ENCODE measurements around the gene SND1. TPM values are rescaled to one million over a fixed set of nuclear protein-coding genes. Genes with fewer than 3 reads are reported as not detected.

Gene SND1
- total and polyA plus RNA-seq, 2 donors (not counting 3 experiments of a cell fraction or from before 2014, with no cell fraction given): 116 to 249 TPM

DNA sequence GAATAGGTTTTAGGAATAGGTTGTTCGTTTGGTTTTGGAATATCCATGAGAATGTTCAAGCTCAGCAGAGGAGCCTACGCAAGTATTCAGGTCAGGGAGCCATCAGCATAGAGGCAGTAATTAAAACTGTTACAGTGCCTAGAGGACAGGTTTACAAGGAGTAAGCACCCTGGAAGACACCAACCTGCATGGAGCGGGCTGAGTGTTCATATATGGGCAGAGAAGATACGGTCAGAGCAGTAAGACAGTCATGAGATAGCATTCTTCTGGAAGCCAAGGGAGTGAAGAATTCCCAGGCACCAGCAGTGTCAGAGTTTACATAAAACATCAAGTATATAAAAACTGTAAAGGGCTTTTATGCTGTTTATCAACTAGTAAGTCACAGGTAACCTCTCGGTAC lies 282.7 kb downstream of the SND1 start:
- intact Hi-C loops (cut with micrococcal nuclease): no loop called here
- Histone ChIP-seq H3K9me3 (replicated peaks; ENCODE audit: control insufficient read depth, insufficient read depth, low read length) (no peaks in the 10 kb centered on the region), H3K9ac (replicated peaks; ENCODE audit: extremely low read depth, insufficient read depth, low read length) (no peak overlapping the region), H4K20me1 (replicated peaks; ENCODE audit: control insufficient read depth, extremely low read depth, insufficient read depth, low read length) (no peaks in the 10 kb centered on the region), H3K4me1 (ENCODE audit: control insufficient read depth, extremely low read depth, insufficient read depth, low read length) (no peaks in the 10 kb centered on the region), H3K4me3 (replicated peaks in 1 of 3; ENCODE audit: insufficient read depth in 1 of 3, low read depth in 1 of 3, low read length in 3 of 3) (no peak overlapping the region), H3K4me2 (ENCODE audit: insufficient read depth, low read length) (no peak overlapping the region), H3K9me1 (replicated peaks; ENCODE audit: control insufficient read depth, extremely low read depth, insufficient read depth, low read length) (no peaks in the 10 kb centered on the region), H3K79me2 (ENCODE audit: control insufficient read depth, insufficient read depth, low read length) (peaks cover 2% of the 10 kb centered on the region), H3K27me3 (ENCODE audit: control insufficient read depth in 2 of 2, insufficient read depth in 2 of 2, low read length in 2 of 2) (no peaks in the 10 kb centered on the region), H2AFZ (ENCODE audit: low read depth, low read length) (no peak overlapping the region), H3K36me3 (ENCODE audit: control insufficient read depth in 2 of 2, extremely low read depth in 1 of 2, insufficient read depth in 2 of 2, low read length in 2 of 2) (peaks cover 0 to under 1% of the 10 kb centered on the region in 2 experiments), H3K27ac (ENCODE audit: insufficient read depth, low read depth, low read length) (no peak overlapping the region)
- CTCF ChIA-PET: no interaction called here
- POLR2A ChIA-PET: no interaction called here
- FAIRE-seq: no peak
- BruUV-seq (replicated peaks): no TSS peak
- TF ChIP-seq EZH2 (IDR thresholded peaks at IDR 0.05; ENCODE audit: borderline replicate concordance, low read depth, low read length, severe bottlenecking) (no peak), GATA2 (IDR thresholded peaks at IDR 0.05; ENCODE audit: insufficient read depth, insufficient read length, low read depth, low read length) (no peak), JUN (IDR thresholded peaks at IDR 0.05; ENCODE audit: borderline replicate concordance, insufficient read depth, insufficient read length, low read depth) (no peak)
- DNase-seq (ENCODE audit: low read depth, low spot score): no peak
- dilution Hi-C loops (cut with MboI; ENCODE audit: extremely low pct_ligation_motif_present, low sequenced_read_pairs): no loop called here

DNA sequence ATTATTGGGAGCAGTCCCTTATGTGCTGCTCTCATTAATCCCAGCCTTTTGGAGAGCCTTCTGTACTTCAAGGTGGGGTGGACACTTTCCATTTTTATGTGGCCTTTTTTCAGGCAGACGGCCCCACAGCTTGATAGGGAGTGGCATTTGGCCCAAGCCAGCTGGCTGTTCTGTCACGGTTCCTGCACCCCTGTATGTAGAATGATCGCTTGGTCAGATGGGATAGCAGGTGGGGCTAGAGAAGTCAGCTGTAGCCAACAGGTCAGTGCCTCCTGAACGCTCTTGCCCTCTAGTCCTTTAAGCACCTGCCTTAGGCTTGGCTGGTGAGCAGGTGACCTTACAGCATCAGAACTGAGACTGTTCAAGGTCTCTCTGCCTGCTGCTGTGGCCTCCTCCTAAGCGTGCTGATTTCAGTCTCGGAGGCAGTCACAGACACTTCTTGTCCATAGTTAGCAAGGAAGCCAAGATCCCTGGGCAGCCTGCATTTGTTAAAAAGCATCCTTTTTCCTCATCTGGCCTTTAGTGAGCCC lies 283.9 kb downstream of the SND1 start:
- TF ChIP-seq JUN (IDR thresholded peaks at IDR 0.05; ENCODE audit: borderline replicate concordance, insufficient read depth, insufficient read length, low read depth) (no peak), GATA2 (IDR thresholded peaks at IDR 0.05; ENCODE audit: insufficient read depth, insufficient read length, low read depth, low read length) (no peak), EZH2 (IDR thresholded peaks at IDR 0.05; ENCODE audit: borderline replicate concordance, low read depth, low read length, severe bottlenecking) (no peak), POLR2AphosphoS5 (IDR thresholded peaks at IDR 0.05; ENCODE audit: insufficient read depth, low read depth, low read length) (no peak), FOS (IDR thresholded peaks at IDR 0.05; ENCODE audit: borderline replicate concordance, insufficient read depth, low read length) (no peak), MYC (IDR thresholded peaks at IDR 0.05; ENCODE audit: low read depth, low read length) (no peak), POLR2A (IDR thresholded peaks at IDR 0.05; ENCODE audit: low read depth, low read length) (no peak)
- TF ChIP-seq, protein P1, sequence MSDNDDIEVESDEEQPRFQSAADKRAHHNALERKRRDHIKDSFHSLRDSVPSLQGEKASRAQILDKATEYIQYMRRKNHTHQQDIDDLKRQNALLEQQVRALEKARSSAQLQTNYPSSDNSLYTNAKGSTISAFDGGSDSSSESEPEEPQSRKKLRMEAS (IDR thresholded peaks at IDR 0.05; ENCODE audit: insufficient read depth, insufficient read length): no peak
- TF ChIP-seq, protein P2, sequence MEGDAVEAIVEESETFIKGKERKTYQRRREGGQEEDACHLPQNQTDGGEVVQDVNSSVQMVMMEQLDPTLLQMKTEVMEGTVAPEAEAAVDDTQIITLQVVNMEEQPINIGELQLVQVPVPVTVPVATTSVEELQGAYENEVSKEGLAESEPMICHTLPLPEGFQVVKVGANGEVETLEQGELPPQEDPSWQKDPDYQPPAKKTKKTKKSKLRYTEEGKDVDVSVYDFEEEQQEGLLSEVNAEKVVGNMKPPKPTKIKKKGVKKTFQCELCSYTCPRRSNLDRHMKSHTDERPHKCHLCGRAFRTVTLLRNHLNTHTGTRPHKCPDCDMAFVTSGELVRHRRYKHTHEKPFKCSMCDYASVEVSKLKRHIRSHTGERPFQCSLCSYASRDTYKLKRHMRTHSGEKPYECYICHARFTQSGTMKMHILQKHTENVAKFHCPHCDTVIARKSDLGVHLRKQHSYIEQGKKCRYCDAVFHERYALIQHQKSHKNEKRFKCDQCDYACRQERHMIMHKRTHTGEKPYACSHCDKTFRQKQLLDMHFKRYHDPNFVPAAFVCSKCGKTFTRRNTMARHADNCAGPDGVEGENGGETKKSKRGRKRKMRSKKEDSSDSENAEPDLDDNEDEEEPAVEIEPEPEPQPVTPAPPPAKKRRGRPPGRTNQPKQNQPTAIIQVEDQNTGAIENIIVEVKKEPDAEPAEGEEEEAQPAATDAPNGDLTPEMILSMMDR (IDR thresholded peaks at IDR 0.05; ENCODE audit: extremely low read depth in 1 of 2, insufficient read depth in 1 of 2, low read depth in 1 of 2, low read length in 2 of 2): no peak
- Histone ChIP-seq H3K9me3 (replicated peaks; ENCODE audit: control insufficient read depth, insufficient read depth, low read length) (no peaks in the 10 kb centered on the region), H3K4me2 (ENCODE audit: insufficient read depth, low read length) (no peak overlapping the region), H3K27ac (ENCODE audit: insufficient read depth, low read depth, low read length) (no peak overlapping the region), H3K4me1 (ENCODE audit: control insufficient read depth, extremely low read depth, insufficient read depth, low read length) (no peaks in the 10 kb centered on the region), H4K20me1 (replicated peaks; ENCODE audit: control insufficient read depth, extremely low read depth, insufficient read depth, low read length) (no peaks in the 10 kb centered on the region), H3K9me1 (replicated peaks; ENCODE audit: control insufficient read depth, extremely low read depth, insufficient read depth, low read length) (no peaks in the 10 kb centered on the region), H3K36me3 (ENCODE audit: control insufficient read depth in 2 of 2, extremely low read depth in 1 of 2, insufficient read depth in 2 of 2, low read length in 2 of 2) (no peaks in the 10 kb centered on the region), H3K27me3 (ENCODE audit: control insufficient read depth in 2 of 2, insufficient read depth in 2 of 2, low read length in 2 of 2) (no peaks in the 10 kb centered on the region), H3K4me3 (replicated peaks in 1 of 3; ENCODE audit: insufficient read depth in 1 of 3, low read depth in 1 of 3, low read length in 3 of 3) (no peak overlapping the region), H2AFZ (ENCODE audit: low read depth, low read length) (no peak overlapping the region), H3K9ac (replicated peaks; ENCODE audit: extremely low read depth, insufficient read depth, low read length) (no peak overlapping the region), H3K79me2 (ENCODE audit: control insufficient read depth, insufficient read depth, low read length) (peaks cover 2% of the 10 kb centered on the region)
- ChIA-PET CTCF (no interaction called here), POLR2A (no interaction called here)
- dilution Hi-C loops (cut with MboI; ENCODE audit: extremely low pct_ligation_motif_present, low sequenced_read_pairs) (no loop called here), intact Hi-C loops (cut with micrococcal nuclease) (no loop called here)
- FAIRE-seq: no peak
- BruUV-seq (replicated peaks): no TSS peak
- no peak for DNase-seq (ENCODE audit: low read depth, low spot score)

Data from endothelial cell of umbilical vein (primary cell).